GM10248 (cell line): Measurements from ENCODE around the gene KCNMB1.

Experiments used
- CTCF ChIA-PET: fragments of 300-600 bp; sonication (Branson Sonifier 250); formaldehyde crosslinking; extraction: SDS; loops from one replicate; lab custom pipeline; 2021; ENCODE audit warnings: antibody characterized with exemption; lab: Yijun Ruan, JAX
- POLR2A ChIA-PET: fragments of 350-650 bp; sonication (Branson Sonifier 250); formaldehyde crosslinking; extraction: SDS; loops from one replicate; lab custom pipeline; 2020; ENCODE audit warnings: antibody characterized with exemption; lab: Yijun Ruan, JAX
- DNase-seq: peaks from one replicate; pipeline ENCODE4 v3.0.0; 2012; ENCODE audit errors: extremely low spot score
- TF ChIP-seq, protein P1 (sequence below): IDR thresholded peaks from 2 replicates; pipeline ENCODE4 v1.5.1; 2012; ENCODE audit warnings: mild to moderate bottlenecking, low read depth; ENCODE audit errors: extremely low read depth, missing control alignments, control extremely low read depth

The KCNMB1 gene

DNA sequence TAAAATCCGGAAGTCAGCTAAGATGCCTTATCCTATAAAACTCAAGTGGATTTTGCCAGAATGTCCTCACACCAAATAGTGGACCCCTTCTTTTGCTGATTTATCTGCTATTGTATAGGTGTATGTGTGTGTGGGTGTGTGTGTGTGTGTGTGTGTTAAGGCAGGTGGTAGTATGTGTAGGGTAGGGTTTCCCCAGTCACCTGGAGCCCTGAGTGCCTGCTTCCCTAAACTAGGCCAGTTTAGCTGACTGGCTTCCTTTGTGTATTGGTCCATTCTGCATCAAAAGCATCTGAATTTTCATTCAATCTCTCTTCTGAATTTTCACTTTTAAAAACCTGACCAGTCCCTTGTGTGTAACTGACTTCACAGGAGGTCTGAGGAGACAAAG is 49.4 kb downstream of the KCNMB1 start:
- POLR2A ChIA-PET: no interaction called here
- CTCF ChIA-PET: interaction anchor here (0.7 to 5.2 kb wide), 27 partner anchors 9 to 119 kb away, joined by 3 to 79 read pairs (median 11); partner anchors contain the start of gene LCP2
- TF ChIP-seq, protein P1, sequence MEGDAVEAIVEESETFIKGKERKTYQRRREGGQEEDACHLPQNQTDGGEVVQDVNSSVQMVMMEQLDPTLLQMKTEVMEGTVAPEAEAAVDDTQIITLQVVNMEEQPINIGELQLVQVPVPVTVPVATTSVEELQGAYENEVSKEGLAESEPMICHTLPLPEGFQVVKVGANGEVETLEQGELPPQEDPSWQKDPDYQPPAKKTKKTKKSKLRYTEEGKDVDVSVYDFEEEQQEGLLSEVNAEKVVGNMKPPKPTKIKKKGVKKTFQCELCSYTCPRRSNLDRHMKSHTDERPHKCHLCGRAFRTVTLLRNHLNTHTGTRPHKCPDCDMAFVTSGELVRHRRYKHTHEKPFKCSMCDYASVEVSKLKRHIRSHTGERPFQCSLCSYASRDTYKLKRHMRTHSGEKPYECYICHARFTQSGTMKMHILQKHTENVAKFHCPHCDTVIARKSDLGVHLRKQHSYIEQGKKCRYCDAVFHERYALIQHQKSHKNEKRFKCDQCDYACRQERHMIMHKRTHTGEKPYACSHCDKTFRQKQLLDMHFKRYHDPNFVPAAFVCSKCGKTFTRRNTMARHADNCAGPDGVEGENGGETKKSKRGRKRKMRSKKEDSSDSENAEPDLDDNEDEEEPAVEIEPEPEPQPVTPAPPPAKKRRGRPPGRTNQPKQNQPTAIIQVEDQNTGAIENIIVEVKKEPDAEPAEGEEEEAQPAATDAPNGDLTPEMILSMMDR: no peak
- DNase-seq: no peak

DNA sequence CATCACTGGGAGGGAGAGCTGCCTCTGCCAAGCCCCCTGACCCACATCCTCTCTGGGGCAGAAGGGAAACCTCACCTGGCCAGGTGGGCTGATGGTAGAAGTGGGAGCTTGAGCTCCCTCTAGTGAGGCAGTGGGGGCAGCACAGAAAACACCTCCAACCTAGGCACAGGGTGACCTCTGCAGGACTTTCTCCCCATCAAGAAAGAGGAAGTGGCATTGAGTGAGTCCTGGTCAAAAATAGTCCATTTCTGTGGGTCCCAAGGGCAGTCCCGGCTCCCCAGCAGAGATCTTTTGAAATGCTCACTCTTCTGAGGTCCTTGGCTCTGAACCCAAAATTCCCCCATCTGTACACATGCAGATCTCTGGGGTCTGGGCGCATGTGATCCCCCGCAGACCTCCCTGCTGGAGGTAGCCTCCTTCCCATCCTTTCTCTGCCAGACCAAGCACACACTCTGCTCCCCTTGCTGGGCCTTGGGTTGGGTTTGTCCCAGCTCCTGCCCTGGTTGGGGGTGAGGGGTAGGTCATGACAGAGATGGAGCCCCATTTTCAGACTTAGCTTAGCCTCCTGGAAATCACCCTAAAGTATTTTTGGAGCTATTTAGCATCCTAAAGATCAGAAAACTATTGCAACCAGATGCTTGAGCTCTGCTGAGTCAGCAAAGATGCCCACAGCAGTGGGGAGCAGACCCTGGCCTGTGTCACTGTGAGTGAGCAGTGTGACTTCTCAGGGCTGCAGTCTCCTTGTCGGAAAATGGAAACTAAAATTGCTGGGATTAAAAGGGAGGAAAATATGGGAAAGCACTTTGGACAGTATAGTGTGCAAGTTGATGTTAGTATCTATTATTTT is 50.0 kb downstream of the KCNMB1 start:
- ChIA-PET CTCF (interaction anchor here (0.6 to 5.2 kb wide), 47 partner anchors 8 to 271 kb away, joined by 3 to 79 read pairs (median 6); partner anchors contain the start of gene LCP2), POLR2A (no interaction called here)
- peak; percentile 82 for DNase-seq
- TF ChIP-seq, protein P1: peak; percentile 99

DNA sequence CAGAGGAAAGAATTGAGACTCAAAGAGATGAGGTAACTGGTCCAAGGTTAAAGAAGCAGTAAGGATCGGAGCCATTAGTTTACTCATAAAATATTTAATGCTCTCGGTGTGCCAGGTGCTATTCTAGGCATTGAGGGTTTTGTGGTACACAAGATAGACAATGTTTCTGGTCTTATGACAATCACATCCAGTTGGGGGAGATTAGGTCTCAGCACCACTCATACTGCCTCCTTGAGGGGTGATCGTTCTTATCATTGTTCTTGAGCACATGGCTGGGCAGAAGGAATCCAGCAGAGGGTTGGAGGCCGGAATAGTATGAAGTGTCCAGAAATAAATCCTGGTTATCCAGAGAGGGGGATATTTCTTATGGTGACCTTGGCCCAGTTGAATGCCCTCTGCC is 50.9 kb downstream of the KCNMB1 start:
- ChIA-PET POLR2A (no interaction called here), CTCF (interaction anchor here (0.6 to 5.2 kb wide), 43 partner anchors 8 to 270 kb away, joined by 3 to 79 read pairs (median 6); partner anchors contain the start of gene LCP2)
- DNase-seq: no peak
- TF ChIP-seq, protein P1: no peak

DNA sequence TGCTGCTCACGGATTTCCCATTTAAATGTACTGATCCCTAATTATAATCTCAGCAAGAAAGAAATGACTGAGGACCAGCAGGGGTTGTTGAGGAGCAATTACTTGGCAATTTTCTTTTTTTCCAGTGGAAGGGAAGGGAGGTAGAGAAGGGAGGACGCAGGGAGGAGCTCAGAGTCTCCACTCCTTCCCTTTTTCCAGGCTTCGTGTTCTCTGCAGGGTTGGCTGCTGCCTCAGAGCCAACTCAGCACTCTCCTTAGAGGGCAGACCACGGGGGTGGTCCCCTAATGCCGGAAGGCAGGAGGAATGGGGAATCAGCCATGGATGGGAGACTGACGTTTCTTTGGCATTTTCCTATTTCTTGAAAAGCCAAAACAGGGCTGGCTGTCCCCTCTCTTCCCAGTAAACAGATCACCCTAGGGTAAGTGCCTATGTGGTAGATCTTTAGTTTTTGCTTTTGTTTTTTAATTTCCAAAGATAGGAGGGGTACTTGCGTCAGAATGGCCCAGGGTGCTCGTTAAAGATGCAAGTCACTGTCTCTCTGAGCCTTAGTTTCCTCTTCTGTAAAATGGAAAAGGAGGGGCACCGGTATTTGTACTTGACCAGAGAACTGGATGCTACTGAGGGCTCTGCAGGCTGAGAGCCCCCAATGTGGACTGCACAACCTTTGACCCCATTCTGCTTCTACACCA is 52.0 kb downstream of the KCNMB1 start:
- TF ChIP-seq, protein P1: no peak
- CTCF ChIA-PET: interaction anchor here (1.1 to 5.2 kb wide), 5 partner anchors 12 to 111 kb away, joined by 3 to 79 read pairs (median 18); no protein-coding TSS in a partner anchor
- POLR2A ChIA-PET: no interaction called here
- DNase-seq: no peak

DNA sequence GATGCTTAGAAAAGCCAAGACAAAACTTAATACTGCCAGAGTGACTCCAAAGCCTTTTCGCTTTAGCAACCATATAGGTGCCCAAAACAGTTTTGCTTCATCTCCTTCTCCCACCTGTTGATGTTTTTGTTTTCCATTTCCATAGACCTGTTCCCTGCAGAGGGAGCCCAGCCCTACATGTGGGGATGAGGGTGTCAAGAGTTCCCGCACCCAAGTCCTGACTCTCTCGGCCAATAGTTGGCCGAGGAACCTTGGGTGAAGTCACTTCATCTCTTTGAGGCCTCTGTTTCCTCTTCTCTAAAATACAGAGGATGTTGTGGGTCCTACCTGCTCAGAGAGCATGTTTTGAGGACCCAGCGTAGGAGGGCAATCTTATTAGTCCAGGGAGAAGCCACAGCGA is 53.1 kb downstream of the KCNMB1 start:
- ChIA-PET POLR2A (no interaction called here), CTCF (interaction anchor here (5.2 kb wide), 1 partner anchor 69 kb away, joined by 79 read pairs; no protein-coding TSS in a partner anchor)
- TF ChIP-seq, protein P1: no peak
- DNase-seq: no peak

DNA sequence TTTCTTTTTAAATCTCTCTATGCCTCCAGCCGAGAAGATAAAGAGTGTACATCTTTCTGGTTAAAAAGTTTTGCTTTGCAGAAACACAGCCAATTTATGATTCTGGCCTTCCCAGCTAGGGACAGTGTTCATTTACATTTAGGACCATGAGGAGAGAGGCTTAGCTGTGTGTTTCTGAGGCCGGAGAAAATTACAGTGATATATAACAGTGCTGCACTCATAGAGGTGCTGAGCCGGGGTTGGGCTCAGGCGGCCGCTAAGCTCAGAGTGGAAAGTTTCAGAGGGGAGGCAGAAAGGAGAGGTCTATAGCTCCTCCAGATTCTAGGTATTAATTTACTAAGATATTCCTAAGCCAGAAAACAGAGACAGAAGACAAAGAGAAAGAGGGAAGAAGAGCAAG is 54.5 kb downstream of the KCNMB1 start:
- no peak for DNase-seq
- ChIA-PET CTCF (interaction anchor here (0.7 to 2.5 kb wide), 19 partner anchors 10 to 404 kb away, joined by 3 to 15 read pairs (median 4); partner anchors contain the start of gene LCP2), POLR2A (interaction anchor here (0.6 kb wide), 1 partner anchor 49 kb away, joined by 3 read pairs; no protein-coding TSS in a partner anchor)
- TF ChIP-seq, protein P1: no peak
